Measurements from ENCODE around the gene SLC35F3. TPM values are rescaled to one million over a fixed set of nuclear protein-coding genes. Genes with fewer than 3 reads are reported as not detected.

SLC35F3 gene
- total RNA-seq, 1 experiment from 2014 or later, result 3.3 TPM

- H3K4me3 Mint-ChIP-seq (ENCODE audit: unreplicated experiment), result no peak overlapping the region
- no peak for DNase-seq (ENCODE audit: unreplicated experiment)
- H3K9me3 Mint-ChIP-seq (ENCODE audit: unreplicated experiment), result peaks cover 10% of the 10 kb centered on the region
- intact Hi-C loops (cut with micrococcal nuclease), result no loop called here
- no TSS peak for BruUV-seq (replicated peaks)
- peaks cover 22% of the 10 kb centered on the region for H3K4me1 Mint-ChIP-seq (ENCODE audit: insufficient read depth, unreplicated experiment)
- ChIA-PET POLR2A (interaction anchor here (1.0 to 2.7 kb wide), 7 partner anchors 9 to 52 kb away, joined by 3 to 9 read pairs (median 4); no protein-coding TSS in a partner anchor), CTCF (interaction anchor here (1.0 to 4.0 kb wide), 6 partner anchors 9 to 125 kb away, joined by 3 to 18 read pairs (median 3); no protein-coding TSS in a partner anchor)
- no peaks in the 10 kb centered on the region for H3K27me3 Mint-ChIP-seq (ENCODE audit: insufficient read depth, unreplicated experiment)
- H3K27ac Mint-ChIP-seq (ENCODE audit: low read depth, unreplicated experiment), result no peak overlapping the region
- no peak for TF ChIP-seq CTCF (IDR thresholded peaks at IDR 0.05; ENCODE audit: unreplicated experiment)
- no peaks in the 10 kb centered on the region for H3K36me3 Mint-ChIP-seq (ENCODE audit: insufficient read depth, unreplicated experiment)
Observed at GRCh38 chr1:234185438-234185837, 281.0 kb downstream of the SLC35F3 start.

GRCh38 chr1:234186037-234186688 lies 281.7 kb downstream of the SLC35F3 start:
- CTCF ChIA-PET, result interaction anchor here (0.7 to 2.4 kb wide), 4 partner anchors 23 to 159 kb away, joined by 3 to 14 read pairs (median 4); no protein-coding TSS in a partner anchor
- H3K4me3 Mint-ChIP-seq (ENCODE audit: unreplicated experiment), result no peak overlapping the region
- POLR2A ChIA-PET, result interaction anchor here (0.6 to 2.7 kb wide), 11 partner anchors 10 to 853 kb away, joined by 3 to 9 read pairs (median 4); no protein-coding TSS in a partner anchor
- DNase-seq (ENCODE audit: unreplicated experiment), result peak; percentile 100
- intact Hi-C loops (cut with micrococcal nuclease), result loop anchor here (1.0 kb wide), 2 partner anchors 21 to 74 kb away; no protein-coding TSS in a partner anchor
- H3K36me3 Mint-ChIP-seq (ENCODE audit: insufficient read depth, unreplicated experiment), result no peaks in the 10 kb centered on the region
- no peak for TF ChIP-seq CTCF (IDR thresholded peaks at IDR 0.05; ENCODE audit: unreplicated experiment)
- H3K27me3 Mint-ChIP-seq (ENCODE audit: insufficient read depth, unreplicated experiment), result no peaks in the 10 kb centered on the region
- no TSS peak for BruUV-seq (replicated peaks)
- H3K27ac Mint-ChIP-seq (ENCODE audit: low read depth, unreplicated experiment), result peak overlapping the region; percentile 14
- H3K4me1 Mint-ChIP-seq (ENCODE audit: insufficient read depth, unreplicated experiment), result peaks cover 22% of the 10 kb centered on the region
- peaks cover 17% of the 10 kb centered on the region for H3K9me3 Mint-ChIP-seq (ENCODE audit: unreplicated experiment)

- no peak overlapping the region for H3K27ac Mint-ChIP-seq (ENCODE audit: low read depth, unreplicated experiment)
- ChIA-PET POLR2A (interaction anchor here (0.7 to 2.3 kb wide), 3 partner anchors 13 to 56 kb away, joined by 3 to 8 read pairs (median 3); no protein-coding TSS in a partner anchor), CTCF (interaction anchor here (0.7 to 3.3 kb wide), 7 partner anchors 27 to 138 kb away, joined by 3 to 16 read pairs (median 4); no protein-coding TSS in a partner anchor)
- H3K4me1 Mint-ChIP-seq (ENCODE audit: insufficient read depth, unreplicated experiment), result peaks cover 22% of the 10 kb centered on the region
- no peaks in the 10 kb centered on the region for H3K27me3 Mint-ChIP-seq (ENCODE audit: insufficient read depth, unreplicated experiment)
- peaks cover 30% of the 10 kb centered on the region for H3K9me3 Mint-ChIP-seq (ENCODE audit: unreplicated experiment)
- peak; percentile 59 for DNase-seq (ENCODE audit: unreplicated experiment)
- no peaks in the 10 kb centered on the region for H3K36me3 Mint-ChIP-seq (ENCODE audit: insufficient read depth, unreplicated experiment)
- peak; percentile 33 for TF ChIP-seq CTCF (IDR thresholded peaks at IDR 0.05; ENCODE audit: unreplicated experiment)
- no peak overlapping the region for H3K4me3 Mint-ChIP-seq (ENCODE audit: unreplicated experiment)
- intact Hi-C loops (cut with micrococcal nuclease), result no loop called here
- BruUV-seq (replicated peaks), result no TSS peak
Observed at GRCh38 chr1:234188454-234188792, 283.9 kb downstream of the SLC35F3 start.

DNA sequence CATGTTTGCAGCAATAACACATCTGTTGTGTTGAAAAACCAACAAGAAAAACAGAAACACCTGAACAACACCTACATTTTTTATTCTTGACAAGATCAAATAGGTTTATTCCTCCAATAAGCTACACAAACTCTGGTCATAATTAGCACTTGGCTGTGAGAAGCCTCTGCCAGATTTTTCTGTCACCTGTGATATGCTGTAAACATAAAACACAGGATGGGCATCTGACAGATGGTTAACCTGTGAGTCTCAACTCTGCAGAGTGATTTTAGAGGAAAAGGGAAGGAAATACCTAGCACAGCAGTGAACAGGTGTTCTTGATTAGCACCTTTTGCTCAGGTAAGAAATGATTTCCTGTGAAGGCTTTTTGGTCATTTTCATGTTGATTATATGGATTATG lies 293.4 kb downstream of the SLC35F3 start:
- no peak for DNase-seq (ENCODE audit: unreplicated experiment)
- TF ChIP-seq CTCF (IDR thresholded peaks at IDR 0.05; ENCODE audit: unreplicated experiment), result no peak
- no peaks in the 10 kb centered on the region for H3K36me3 Mint-ChIP-seq (ENCODE audit: insufficient read depth, unreplicated experiment)
- no peak overlapping the region for H3K4me3 Mint-ChIP-seq (ENCODE audit: unreplicated experiment)
- peaks cover 7% of the 10 kb centered on the region for H3K4me1 Mint-ChIP-seq (ENCODE audit: insufficient read depth, unreplicated experiment)
- H3K9me3 Mint-ChIP-seq (ENCODE audit: unreplicated experiment), result peaks cover 10% of the 10 kb centered on the region
- H3K27ac Mint-ChIP-seq (ENCODE audit: low read depth, unreplicated experiment), result no peak overlapping the region
- intact Hi-C loops (cut with micrococcal nuclease), result no loop called here
- BruUV-seq (replicated peaks), result no TSS peak
- ChIA-PET CTCF (no interaction called here), POLR2A (no interaction called here)
- H3K27me3 Mint-ChIP-seq (ENCODE audit: insufficient read depth, unreplicated experiment), result no peaks in the 10 kb centered on the region
